GM23338 (cell line): ENCODE data around the gene CEP131. TPM values are rescaled to one million over a fixed set of nuclear protein-coding genes. Genes with fewer than 3 reads are reported as not detected.

Source experiments
- ATAC-seq: fragments of 200-7000 bp; cut with Tn5 transposase; 3 replicates; pipeline ENCODE4 v1.9.1; 2020
- DNase-seq: peaks from one replicate; pipeline ENCODE4 v3.0.0-alpha.2; 2015; ENCODE audit warnings: low spot score
- H2AFZ ChIP-seq: fragments of 200-600 bp; sonication (generic); 2 replicates; pipeline ENCODE4 v1.8.0; 2016; ENCODE audit warnings: antibody characterized with exemption, mild to moderate bottlenecking, moderate library complexity
- H3F3A ChIP-seq: fragments of 200-600 bp; sonication (generic); replicated peaks from 2 replicates; pipeline ENCODE4 v1.8.0; 2017; ENCODE audit warnings: antibody characterized with exemption, mixed run types, low read depth
- H3K27ac ChIP-seq: fragments of 200-600 bp; sonication (generic); 2 replicates; pipeline ENCODE4 v1.6.1; 2016; ENCODE audit warnings: low read depth
- H3K27me3 ChIP-seq: fragments of 200-600 bp; sonication (generic); 2 replicates; pipeline ENCODE4 v1.8.0; 2016; ENCODE audit warnings: mild to moderate bottlenecking, mixed run types, moderate library complexity; ENCODE audit not compliant: insufficient read depth
- H3K36me3 ChIP-seq: fragments of 200-600 bp; sonication (generic); 2 replicates; pipeline ENCODE4 v1.8.0; 2016; ENCODE audit warnings: mild to moderate bottlenecking; ENCODE audit not compliant: insufficient read depth
- H3K4me1 ChIP-seq: fragments of 200-600 bp; sonication (generic); 2 replicates; pipeline ENCODE4 v1.8.0; 2016; ENCODE audit warnings: mild to moderate bottlenecking, moderate library complexity; ENCODE audit not compliant: insufficient read depth
- H3K4me2 ChIP-seq: fragments of 200-600 bp; sonication (generic); 2 replicates; pipeline ENCODE4 v1.7.1; 2017; ENCODE audit warnings: mixed run types
- H3K4me3 ChIP-seq: fragments of 200-600 bp; sonication (generic); 2 replicates; pipeline ENCODE4 v1.6.1; 2016; ENCODE audit warnings: mixed run types
- H3K79me2 ChIP-seq: fragments of 200-600 bp; sonication (generic); replicated peaks from 2 replicates; pipeline ENCODE4 v1.8.0; 2017; ENCODE audit warnings: mild to moderate bottlenecking; ENCODE audit not compliant: insufficient read depth
- H3K9me2 ChIP-seq: fragments of 200-600 bp; sonication (generic); 2 replicates; pipeline ENCODE4 v1.8.0; 2017; ENCODE audit not compliant: insufficient read depth
- H4K20me1 ChIP-seq: fragments of 200-600 bp; sonication (generic); replicated peaks from 2 replicates; pipeline ENCODE4 v1.8.0; 2017; ENCODE audit warnings: mild to moderate bottlenecking; ENCODE audit not compliant: insufficient read depth
- H3K27ac Mint-ChIP-seq: 2 replicates; pipeline ENCODE4 v1.8.0; 2020; ENCODE audit warnings: inconsistent platforms, mild to moderate bottlenecking, moderate library complexity, mixed read lengths
- H3K27me3 Mint-ChIP-seq: 3 replicates; pipeline ENCODE4 v1.8.0; 2022; ENCODE audit warnings: low read depth, mild to moderate bottlenecking, moderate library complexity, mixed read lengths, inconsistent platforms; ENCODE audit not compliant: insufficient read depth, poor library complexity
- H3K36me3 Mint-ChIP-seq: 3 replicates; pipeline ENCODE4 v1.8.0; 2021; ENCODE audit warnings: low read depth, mild to moderate bottlenecking, inconsistent platforms, moderate library complexity, mixed read lengths
- H3K4me1 Mint-ChIP-seq: 3 replicates; pipeline ENCODE4 v1.8.0; 2020; ENCODE audit warnings: mild to moderate bottlenecking, inconsistent platforms, mixed read lengths
- H3K4me3 Mint-ChIP-seq: 3 replicates; pipeline ENCODE4 v1.8.0; 2021; ENCODE audit warnings: moderate library complexity, mild to moderate bottlenecking, inconsistent platforms, mixed read lengths
- H3K9me3 Mint-ChIP-seq: 3 replicates; pipeline ENCODE4 v1.8.0; 2020; ENCODE audit warnings: moderate library complexity, mild to moderate bottlenecking, inconsistent platforms, mixed read lengths
- CREB1 ChIP-seq: fragments of 250-450 bp; sonication (Bioruptor Pico); IDR thresholded peaks from 2 replicates; pipeline ENCODE4 v1.5.0; 2020; ENCODE audit warnings: low read depth, mild to moderate bottlenecking, moderate library complexity
- EZH2 ChIP-seq: fragments of 200-600 bp; sonication (generic); IDR thresholded peaks from one replicate; pipeline ENCODE4 v1.8.0; 2017; ENCODE audit warnings: antibody characterized with exemption, mild to moderate bottlenecking, low read depth; ENCODE audit not compliant: unreplicated experiment
- EZH2phosphoT487 ChIP-seq: fragments of 200-600 bp; sonication (generic); IDR thresholded peaks from one replicate; pipeline ENCODE4 v1.8.1; 2018; ENCODE audit warnings: antibody characterized with exemption; ENCODE audit not compliant: unreplicated experiment
- JUNB ChIP-seq: IDR thresholded peaks from one replicate; pipeline ENCODE4 v1.6.1; 2016; ENCODE audit warnings: antibody characterized with exemption; ENCODE audit not compliant: unreplicated experiment
- NANOG ChIP-seq: IDR thresholded peaks from 2 replicates; pipeline ENCODE4 v1.6.1; 2016; ENCODE audit warnings: antibody characterized with exemption, borderline replicate concordance
- POLR2AphosphoS5 ChIP-seq: IDR thresholded peaks from 2 replicates; pipeline ENCODE4 v1.6.1; 2016; ENCODE audit warnings: antibody characterized with exemption, low read depth
- STAT1 ChIP-seq: IDR thresholded peaks from one replicate; pipeline ENCODE4 v1.6.1; 2016; ENCODE audit warnings: antibody characterized with exemption; ENCODE audit not compliant: unreplicated experiment
- ZNF114 ChIP-seq: fragments of 250-450 bp; sonication (Bioruptor Pico); IDR thresholded peaks from 2 replicates; pipeline ENCODE4 v1.5.0; 2020; ENCODE audit warnings: mild to moderate bottlenecking, moderate library complexity
- ZNF331 ChIP-seq: fragments of 250-450 bp; sonication (Bioruptor Pico); IDR thresholded peaks from 2 replicates; pipeline ENCODE4 v1.5.0; 2020; ENCODE audit warnings: low read depth, mild to moderate bottlenecking, moderate library complexity
- polyA plus RNA-seq: library from polyadenylated mRNA; unstranded; fragments of >200 nt; fragmentation: Nextera tagmentation; extraction: Ambion mirVana; gene quantifications from 2 replicates; pipeline ENCODE4 v1.2.1, GENCODE V29; 2016
- total RNA-seq: library from RNA; depleted of rRNA; stranded (reverse); fragments of >200 nt; shearing (Covaris generic); gene quantifications from 2 replicates; pipeline ENCODE4 v1.2.3, GENCODE V29; 2014
- TF ChIP-seq, protein P1 (sequence below): IDR thresholded peaks from 2 replicates; pipeline ENCODE4 v1.6.1; 2016; ENCODE audit warnings: antibody characterized with exemption
- TF ChIP-seq, protein P2 (sequence below): fragments of 250-450 bp; sonication (Bioruptor Pico); IDR thresholded peaks from 2 replicates; pipeline ENCODE4 v1.5.0; 2020; ENCODE audit warnings: mild to moderate bottlenecking, moderate library complexity
- TF ChIP-seq, protein P3 (sequence below): IDR thresholded peaks from one replicate; pipeline ENCODE4 v1.6.1; 2018; ENCODE audit warnings: antibody characterized with exemption; ENCODE audit not compliant: unreplicated experiment

CEP131 gene
- total and polyA plus RNA-seq, 2 experiments from 2014 or later = 26.8 to 35.5 TPM

DNA sequence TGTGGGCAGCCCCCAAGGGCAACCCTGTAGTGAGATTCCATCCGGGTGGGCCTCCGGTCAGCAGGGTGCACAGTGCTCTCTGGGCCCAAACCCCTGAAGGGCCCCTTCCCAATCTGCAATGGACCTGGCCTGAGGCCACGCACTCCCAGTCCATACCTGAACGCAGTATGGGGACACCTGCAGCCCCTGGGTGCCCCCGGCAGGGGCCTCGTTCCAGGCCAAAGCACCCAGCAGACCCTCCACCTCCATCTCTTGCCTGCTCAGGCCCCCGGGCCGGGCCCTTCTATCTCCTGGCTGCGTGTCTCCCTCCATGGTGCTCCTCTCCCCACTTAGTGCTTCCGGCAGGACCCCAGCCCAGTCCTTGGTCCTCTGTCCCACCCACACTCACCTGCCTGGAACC is 39.4 kb downstream of the CEP131 start (continued):
- TF ChIP-seq, protein P1, sequence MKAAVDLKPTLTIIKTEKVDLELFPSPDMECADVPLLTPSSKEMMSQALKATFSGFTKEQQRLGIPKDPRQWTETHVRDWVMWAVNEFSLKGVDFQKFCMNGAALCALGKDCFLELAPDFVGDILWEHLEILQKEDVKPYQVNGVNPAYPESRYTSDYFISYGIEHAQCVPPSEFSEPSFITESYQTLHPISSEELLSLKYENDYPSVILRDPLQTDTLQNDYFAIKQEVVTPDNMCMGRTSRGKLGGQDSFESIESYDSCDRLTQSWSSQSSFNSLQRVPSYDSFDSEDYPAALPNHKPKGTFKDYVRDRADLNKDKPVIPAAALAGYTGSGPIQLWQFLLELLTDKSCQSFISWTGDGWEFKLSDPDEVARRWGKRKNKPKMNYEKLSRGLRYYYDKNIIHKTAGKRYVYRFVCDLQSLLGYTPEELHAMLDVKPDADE = no peak
- TF ChIP-seq EZH2 = no peak

DNA sequence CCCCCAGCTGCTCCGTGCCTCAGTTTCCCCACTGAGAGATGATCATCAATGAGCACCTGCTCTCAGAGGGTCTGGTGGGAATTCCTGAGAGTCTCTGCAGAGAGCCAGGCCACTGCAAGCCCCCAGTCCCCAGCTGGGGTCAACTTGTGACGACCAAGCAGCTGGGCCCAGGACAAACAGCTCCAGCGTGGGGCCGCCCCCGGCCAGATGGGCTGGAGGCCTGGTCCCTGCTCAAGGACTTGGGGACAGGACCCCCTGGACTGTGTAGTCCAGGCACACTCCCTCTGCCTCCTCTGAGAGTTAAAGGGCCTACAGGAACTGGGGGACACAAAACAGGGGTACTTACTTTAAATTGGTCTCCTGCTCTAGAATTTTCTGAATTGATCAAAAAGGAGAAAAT is 40.2 kb downstream of the CEP131 start:
- Histone ChIP-seq H3K4me3 (no peak overlapping the region), H3F3A (no peaks in the 10 kb centered on the region), H3K4me1 (no peaks in the 10 kb centered on the region), H3K9me2 (no peaks in the 10 kb centered on the region), H3K36me3 (no peaks in the 10 kb centered on the region), H3K27me3 (no peaks in the 10 kb centered on the region), H3K27ac (no peak overlapping the region), H2AFZ (no peak overlapping the region), H4K20me1 (no peaks in the 10 kb centered on the region), H3K4me2 (no peak overlapping the region), H3K79me2 (no peaks in the 10 kb centered on the region)
- Mint-ChIP-seq H3K36me3 (no peaks in the 10 kb centered on the region), H3K4me1 (no peaks in the 10 kb centered on the region; the same call in 2 of the 3 replicates), H3K4me3 (no peak overlapping the region), H3K9me3 (no peaks in the 10 kb centered on the region; the same call in 2 of the 3 replicates), H3K27ac (no peak overlapping the region), H3K27me3 (peaks cover 11% of the 10 kb centered on the region)
- no peak for ATAC-seq
- DNase-seq = no peak
- TF ChIP-seq STAT1 (no peak), ZNF114 (CRISPR knock-in tag) (no peak), EZH2 (no peak), CREB1 (CRISPR knock-in tag) (no peak), EZH2phosphoT487 (no peak), POLR2AphosphoS5 (no peak), NANOG (no peak), ZNF331 (no peak), JUNB (no peak)
- TF ChIP-seq, protein P2, sequence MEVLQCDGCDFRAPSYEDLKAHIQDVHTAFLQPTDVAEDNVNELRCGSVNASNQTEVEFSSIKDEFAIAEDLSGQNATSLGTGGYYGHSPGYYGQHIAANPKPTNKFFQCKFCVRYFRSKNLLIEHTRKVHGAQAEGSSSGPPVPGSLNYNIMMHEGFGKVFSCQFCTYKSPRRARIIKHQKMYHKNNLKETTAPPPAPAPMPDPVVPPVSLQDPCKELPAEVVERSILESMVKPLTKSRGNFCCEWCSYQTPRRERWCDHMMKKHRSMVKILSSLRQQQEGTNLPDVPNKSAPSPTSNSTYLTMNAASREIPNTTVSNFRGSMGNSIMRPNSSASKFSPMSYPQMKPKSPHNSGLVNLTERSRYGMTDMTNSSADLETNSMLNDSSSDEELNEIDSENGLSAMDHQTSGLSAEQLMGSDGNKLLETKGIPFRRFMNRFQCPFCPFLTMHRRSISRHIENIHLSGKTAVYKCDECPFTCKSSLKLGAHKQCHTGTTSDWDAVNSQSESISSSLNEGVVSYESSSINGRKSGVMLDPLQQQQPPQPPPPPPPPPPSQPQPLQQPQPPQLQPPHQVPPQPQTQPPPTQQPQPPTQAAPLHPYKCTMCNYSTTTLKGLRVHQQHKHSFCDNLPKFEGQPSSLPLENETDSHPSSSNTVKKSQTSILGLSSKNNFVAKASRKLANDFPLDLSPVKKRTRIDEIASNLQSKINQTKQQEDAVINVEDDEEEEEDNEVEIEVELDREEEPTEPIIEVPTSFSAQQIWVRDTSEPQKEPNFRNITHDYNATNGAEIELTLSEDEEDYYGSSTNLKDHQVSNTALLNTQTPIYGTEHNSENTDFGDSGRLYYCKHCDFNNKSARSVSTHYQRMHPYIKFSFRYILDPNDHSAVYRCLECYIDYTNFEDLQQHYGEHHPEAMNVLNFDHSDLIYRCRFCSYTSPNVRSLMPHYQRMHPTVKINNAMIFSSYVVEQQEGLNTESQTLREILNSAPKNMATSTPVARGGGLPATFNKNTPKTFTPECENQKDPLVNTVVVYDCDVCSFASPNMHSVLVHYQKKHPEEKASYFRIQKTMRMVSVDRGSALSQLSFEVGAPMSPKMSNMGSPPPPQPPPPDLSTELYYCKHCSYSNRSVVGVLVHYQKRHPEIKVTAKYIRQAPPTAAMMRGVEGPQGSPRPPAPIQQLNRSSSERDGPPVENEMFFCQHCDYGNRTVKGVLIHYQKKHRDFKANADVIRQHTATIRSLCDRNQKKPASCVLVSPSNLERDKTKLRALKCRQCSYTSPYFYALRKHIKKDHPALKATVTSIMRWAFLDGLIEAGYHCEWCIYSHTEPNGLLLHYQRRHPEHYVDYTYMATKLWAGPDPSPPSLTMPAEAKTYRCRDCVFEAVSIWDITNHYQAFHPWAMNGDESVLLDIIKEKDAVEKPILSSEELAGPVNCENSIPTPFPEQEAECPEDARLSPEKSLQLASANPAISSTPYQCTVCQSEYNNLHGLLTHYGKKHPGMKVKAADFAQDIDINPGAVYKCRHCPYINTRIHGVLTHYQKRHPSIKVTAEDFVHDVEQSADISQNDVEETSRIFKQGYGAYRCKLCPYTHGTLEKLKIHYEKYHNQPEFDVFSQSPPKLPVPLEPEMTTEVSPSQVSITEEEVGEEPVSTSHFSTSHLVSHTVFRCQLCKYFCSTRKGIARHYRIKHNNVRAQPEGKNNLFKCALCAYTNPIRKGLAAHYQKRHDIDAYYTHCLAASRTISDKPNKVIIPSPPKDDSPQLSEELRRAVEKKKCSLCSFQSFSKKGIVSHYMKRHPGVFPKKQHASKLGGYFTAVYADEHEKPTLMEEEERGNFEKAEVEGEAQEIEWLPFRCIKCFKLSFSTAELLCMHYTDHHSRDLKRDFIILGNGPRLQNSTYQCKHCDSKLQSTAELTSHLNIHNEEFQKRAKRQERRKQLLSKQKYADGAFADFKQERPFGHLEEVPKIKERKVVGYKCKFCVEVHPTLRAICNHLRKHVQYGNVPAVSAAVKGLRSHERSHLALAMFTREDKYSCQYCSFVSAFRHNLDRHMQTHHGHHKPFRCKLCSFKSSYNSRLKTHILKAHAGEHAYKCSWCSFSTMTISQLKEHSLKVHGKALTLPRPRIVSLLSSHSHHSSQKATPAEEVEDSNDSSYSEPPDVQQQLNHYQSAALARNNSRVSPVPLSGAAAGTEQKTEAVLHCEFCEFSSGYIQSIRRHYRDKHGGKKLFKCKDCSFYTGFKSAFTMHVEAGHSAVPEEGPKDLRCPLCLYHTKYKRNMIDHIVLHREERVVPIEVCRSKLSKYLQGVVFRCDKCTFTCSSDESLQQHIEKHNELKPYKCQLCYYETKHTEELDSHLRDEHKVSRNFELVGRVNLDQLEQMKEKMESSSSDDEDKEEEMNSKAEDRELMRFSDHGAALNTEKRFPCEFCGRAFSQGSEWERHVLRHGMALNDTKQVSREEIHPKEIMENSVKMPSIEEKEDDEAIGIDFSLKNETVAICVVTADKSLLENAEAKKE (CRISPR knock-in tag) = no peak
- TF ChIP-seq, protein P1 = no peak
- TF ChIP-seq, protein P3, sequence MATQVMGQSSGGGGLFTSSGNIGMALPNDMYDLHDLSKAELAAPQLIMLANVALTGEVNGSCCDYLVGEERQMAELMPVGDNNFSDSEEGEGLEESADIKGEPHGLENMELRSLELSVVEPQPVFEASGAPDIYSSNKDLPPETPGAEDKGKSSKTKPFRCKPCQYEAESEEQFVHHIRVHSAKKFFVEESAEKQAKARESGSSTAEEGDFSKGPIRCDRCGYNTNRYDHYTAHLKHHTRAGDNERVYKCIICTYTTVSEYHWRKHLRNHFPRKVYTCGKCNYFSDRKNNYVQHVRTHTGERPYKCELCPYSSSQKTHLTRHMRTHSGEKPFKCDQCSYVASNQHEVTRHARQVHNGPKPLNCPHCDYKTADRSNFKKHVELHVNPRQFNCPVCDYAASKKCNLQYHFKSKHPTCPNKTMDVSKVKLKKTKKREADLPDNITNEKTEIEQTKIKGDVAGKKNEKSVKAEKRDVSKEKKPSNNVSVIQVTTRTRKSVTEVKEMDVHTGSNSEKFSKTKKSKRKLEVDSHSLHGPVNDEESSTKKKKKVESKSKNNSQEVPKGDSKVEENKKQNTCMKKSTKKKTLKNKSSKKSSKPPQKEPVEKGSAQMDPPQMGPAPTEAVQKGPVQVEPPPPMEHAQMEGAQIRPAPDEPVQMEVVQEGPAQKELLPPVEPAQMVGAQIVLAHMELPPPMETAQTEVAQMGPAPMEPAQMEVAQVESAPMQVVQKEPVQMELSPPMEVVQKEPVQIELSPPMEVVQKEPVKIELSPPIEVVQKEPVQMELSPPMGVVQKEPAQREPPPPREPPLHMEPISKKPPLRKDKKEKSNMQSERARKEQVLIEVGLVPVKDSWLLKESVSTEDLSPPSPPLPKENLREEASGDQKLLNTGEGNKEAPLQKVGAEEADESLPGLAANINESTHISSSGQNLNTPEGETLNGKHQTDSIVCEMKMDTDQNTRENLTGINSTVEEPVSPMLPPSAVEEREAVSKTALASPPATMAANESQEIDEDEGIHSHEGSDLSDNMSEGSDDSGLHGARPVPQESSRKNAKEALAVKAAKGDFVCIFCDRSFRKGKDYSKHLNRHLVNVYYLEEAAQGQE = no peak
